Endometrium (tissue), 2 donors: Measurements from ENCODE around the gene DDIT3.
"Not testable (repeated sequence)": the region's sequence is repeated elsewhere in the genome, so short reads cannot be mapped to it uniquely, and the experiment has no call there.

Source experiments
- FAIRE-seq: peaks from 2 replicates; lab custom pipeline; 2012; peaks lifted over from hg19 to GRCh38; lab: Jason Lieb, UNC
- donor health status: control.
- donor health status: control.

Gene DDIT3

GRCh38 chr12:57513266-57513665, 7.0 kb downstream of the DDIT3 start:
- no peak for FAIRE-seq

GRCh38 chr12:57512665-57513064, 7.6 kb downstream of the DDIT3 start:
- no peak for FAIRE-seq

GRCh38 chr12:57511588-57512325, 8.6 kb downstream of the DDIT3 start:
- FAIRE-seq = no peak

GRCh38 chr12:57511161-57511560, 9.2 kb downstream of the DDIT3 start:
- no peak for FAIRE-seq

- not testable (repeated sequence) for FAIRE-seq
These were observed 12.5 kb downstream of the DDIT3 start for GRCh38 chr12:57507796-57508195.

GRCh38 chr12:57506541-57506940, 13.8 kb downstream of the DDIT3 start:
- not testable (repeated sequence) for FAIRE-seq

GRCh38 chr12:57502311-57502969, 17.9 kb downstream of the DDIT3 start:
- FAIRE-seq = not testable (repeated sequence)

GRCh38 chr12:57500213-57500612, 20.1 kb downstream of the DDIT3 start:
- FAIRE-seq = no peak

- FAIRE-seq = no peak
These were observed 21.7 kb downstream of the DDIT3 start for GRCh38 chr12:57498571-57498970.

GRCh38 chr12:57498132-57498502, 22.2 kb downstream of the DDIT3 start:
- FAIRE-seq = no peak

- no peak for FAIRE-seq
These were observed 22.8 kb downstream of the DDIT3 start for GRCh38 chr12:57497223-57498131.

GRCh38 chr12:57496822-57497221, 23.5 kb downstream of the DDIT3 start:
- FAIRE-seq = no peak

GRCh38 chr12:57495051-57495701, 25.1 kb downstream of the DDIT3 start:
- FAIRE-seq = not testable (repeated sequence)

- FAIRE-seq = no peak
These were observed 28.7 kb downstream of the DDIT3 start for GRCh38 chr12:57491393-57492280.

GRCh38 chr12:57490126-57490525, 30.2 kb downstream of the DDIT3 start:
- FAIRE-seq = no peak

- FAIRE-seq = no peak
These were observed 31.1 kb downstream of the DDIT3 start for GRCh38 chr12:57489157-57489641.

- FAIRE-seq = no peak
These were observed 31.7 kb downstream of the DDIT3 start for GRCh38 chr12:57488402-57489156.

GRCh38 chr12:57487597-57488401, 32.5 kb downstream of the DDIT3 start, which contains the start of gene MARS1:
TSS of gene MARS1 (plus strand) at chr12:57488068. CDS start at chr12:57488091, 23 bp downstream.
- peak; percentile 87 for FAIRE-seq

GRCh38 chr12:57487055-57487596, 33.2 kb downstream of the DDIT3 start:
- no peak for FAIRE-seq
